HCT116 (cell line): ENCODE data around the gene EVI5L. TPM values are rescaled to one million over a fixed set of nuclear protein-coding genes. Genes with fewer than 3 reads are reported as not detected.

ENCODE experiments used
- ATAC-seq: fragments of 200-7000 bp; cut with Tn5 transposase; 2 replicates; pipeline ENCODE4 v1.9.1; 2020; ENCODE audit warnings: mild to moderate bottlenecking, moderate library complexity
- BruUV-seq: library from RNA; stranded (reverse); fragments of 400-500 nt; replicated peaks from 2 replicates; lab custom pipeline; 2021; lab: Mats Ljungman, UMichigan
- CTCF ChIA-PET: fragments of 300-600 bp; sonication (Branson Sonifier 250); formaldehyde crosslinking; loops from one replicate; lab custom pipeline; 2021; ENCODE audit warnings: antibody characterized with exemption; lab: Charles Lee
- POLR2A ChIA-PET: fragments of 300-600, 350-600 bp; sonication (Branson Sonifier 250); formaldehyde crosslinking; loops from one replicate; lab custom pipeline; 2021; ENCODE audit warnings: antibody characterized with exemption; lab: Charles Lee
- RAD21 ChIA-PET, 2 experiments: fragments of 300-600 bp; sonication (Branson Sonifier 250); formaldehyde crosslinking; loops; one replicate each; lab custom pipeline; 2023; ENCODE audit warnings: low total read pairs in 2 of 2; ENCODE audit not compliant: uncharacterized antibody in 2 of 2, unreplicated experiment in 2 of 2, low non-redundant PET in 1 of 2; lab: Charles Lee
- DNase-seq: peaks from one replicate; pipeline ENCODE4 v3.0.0-alpha.2; 2010; ENCODE audit warnings: low read depth, low spot score
- H2AFZ ChIP-seq: fragments of 200-600 bp; shearing (Covaris generic), sonication (generic); 2 replicates; pipeline ENCODE4 v1.6.1; 2017; ENCODE audit warnings: low read depth, mixed run types, mixed read lengths, antibody characterized with exemption, low read length; ENCODE audit not compliant: poor library complexity, severe bottlenecking
- H3K27ac ChIP-seq: 2 replicates; pipeline ENCODE4 v1.5.1; 2012; ENCODE audit warnings: low read depth, low read length
- H3K27me3 ChIP-seq: fragments of 200-600 bp; sonication (generic); 2 replicates; pipeline ENCODE4 v1.6.1; 2016; ENCODE audit warnings: mixed run types, low read length, mixed read lengths; ENCODE audit not compliant: insufficient read depth
- H3K36me3 ChIP-seq, 2 experiments: fragments of 200-500 bp in 1 of 2; fragments of 200-600 bp in 1 of 2; sonication (Bioruptor generic) in 1 of 2; sonication (generic) in 1 of 2; 2 replicates each; pipeline versions ENCODE4 v1.5.1 to v1.6.1; 2014 to 2016; ENCODE audit warnings: low read length in 2 of 2, inconsistent platforms in 1 of 2, mixed read lengths in 1 of 2, mixed run types in 1 of 2; ENCODE audit not compliant: insufficient read depth in 2 of 2, control insufficient read depth in 1 of 2
- H3K4me1 ChIP-seq, 2 experiments: fragments of 200-600 bp in 1 of 2; sonication (generic) in 1 of 2; 2 replicates each; pipeline versions ENCODE4 v1.5.1 to v1.6.1; 2012 to 2017; ENCODE audit warnings: low read length in 2 of 2, inconsistent platforms in 1 of 2, mild to moderate bottlenecking in 1 of 2, mixed read lengths in 1 of 2, mixed run types in 1 of 2, moderate library complexity in 1 of 2; ENCODE audit not compliant: insufficient read depth in 2 of 2, control insufficient read depth in 1 of 2
- H3K4me2 ChIP-seq: fragments of 200-600 bp; sonication (generic); 2 replicates; pipeline ENCODE4 v1.6.1; 2017; ENCODE audit warnings: mixed run types, low read length, mixed read lengths
- H3K4me3 ChIP-seq, 2 experiments: fragments of 200-600 bp in 1 of 2; sonication (generic) in 1 of 2; replicated peaks in 1 of 2; 2 replicates each; pipeline ENCODE4 v1.5.1; 2011 to 2016; ENCODE audit warnings: low read length in 2 of 2, control low read depth in 1 of 2, low read depth in 1 of 2, mild to moderate bottlenecking in 1 of 2, mixed read lengths in 1 of 2, mixed run types in 1 of 2
- H3K79me2 ChIP-seq: fragments of 200-600 bp; sonication (generic); 2 replicates; pipeline ENCODE4 v1.6.1; 2017; ENCODE audit warnings: mild to moderate bottlenecking, mixed run types, low read length, moderate library complexity, mixed read lengths; ENCODE audit not compliant: insufficient read depth
- H3K9ac ChIP-seq: fragments of 200-600 bp; sonication (generic); 2 replicates; pipeline ENCODE4 v1.6.1; 2016; ENCODE audit warnings: low read length, mixed read lengths
- H3K9me2 ChIP-seq: fragments of 200-600 bp; sonication (generic), shearing (Covaris generic); 2 replicates; pipeline ENCODE4 v1.6.1; 2017; ENCODE audit warnings: mixed run types, mild to moderate bottlenecking, moderate library complexity; ENCODE audit not compliant: insufficient read depth
- H3K9me3 ChIP-seq, 2 experiments: fragments of 200-500 bp in 1 of 2; fragments of 200-600 bp in 1 of 2; sonication (Bioruptor generic) in 1 of 2; sonication (generic) in 1 of 2; 2 replicates each; pipeline ENCODE4 v1.6.1; 2014 to 2017; ENCODE audit warnings: low read length in 2 of 2, mixed read lengths in 2 of 2, inconsistent platforms in 1 of 2, low read depth in 1 of 2, mild to moderate bottlenecking in 1 of 2, mixed run types in 1 of 2, moderate library complexity in 1 of 2; ENCODE audit not compliant: control insufficient read depth in 1 of 2, insufficient read depth in 1 of 2
- H4K20me1 ChIP-seq: fragments of 200-600 bp; sonication (generic), shearing (Covaris generic); 2 replicates; pipeline ENCODE4 v1.6.1; 2017; ENCODE audit warnings: mixed run types, mild to moderate bottlenecking, moderate library complexity; ENCODE audit not compliant: insufficient read depth
- CBX3 ChIP-seq: IDR thresholded peaks from 2 replicates; pipeline ENCODE4 v1.6.1; 2012; ENCODE audit warnings: low read depth
- EZH2 ChIP-seq: fragments of 200-600 bp; sonication (generic); IDR thresholded peaks from 2 replicates; pipeline ENCODE4 v1.6.1; 2017; ENCODE audit warnings: antibody characterized with exemption, mixed run types
- EZH2phosphoT487 ChIP-seq: fragments of 200-600 bp; IDR thresholded peaks from 2 replicates; pipeline ENCODE4 v1.6.1; 2018; ENCODE audit warnings: antibody characterized with exemption, borderline replicate concordance
- JUND ChIP-seq: IDR thresholded peaks from 2 replicates; pipeline ENCODE4 v1.6.1; 2012
- RAD21 ChIP-seq: IDR thresholded peaks from 2 replicates; pipeline ENCODE4 v1.6.1; 2012; ENCODE audit warnings: low read depth, mild to moderate bottlenecking
- SRF ChIP-seq: IDR thresholded peaks from 2 replicates; pipeline ENCODE4 v1.6.1; 2012; ENCODE audit warnings: low read depth
- TCF7L2 ChIP-seq: IDR thresholded peaks from 2 replicates; pipeline ENCODE4 v1.7.0; 2011; ENCODE audit warnings: borderline replicate concordance, inconsistent platforms; ENCODE audit not compliant: insufficient read depth, insufficient read length; ENCODE audit errors: extremely low read depth
- ZNF274 ChIP-seq: fragments of 200-500 bp; sonication (Bioruptor generic); IDR thresholded peaks from 2 replicates; pipeline ENCODE4 v1.6.1; 2014; ENCODE audit warnings: mild to moderate bottlenecking, low read depth, low read length, inconsistent platforms
- intact Hi-C: fragments of 100-400 bp; cut with micrococcal nuclease; formaldehyde crosslinking; loops from 2 replicates; pipeline ENCODE4 v1.10.0; 2022
- total RNA-seq: library from RNA; stranded (reverse); gene quantifications from one replicate; pipeline ENCODE4 v1.2.1, GENCODE V29; 2021; ENCODE audit not compliant: unreplicated experiment
- TF ChIP-seq, protein P1 (sequence below): IDR thresholded peaks from 2 replicates; pipeline ENCODE4 v1.6.1; 2012; ENCODE audit warnings: low read depth
- TF ChIP-seq, protein P2 (sequence below): IDR thresholded peaks from 2 replicates; pipeline ENCODE4 v1.6.1; 2012

Gene EVI5L
- total RNA-seq, 1 experiment from 2014 or later = 15.0 TPM

DNA sequence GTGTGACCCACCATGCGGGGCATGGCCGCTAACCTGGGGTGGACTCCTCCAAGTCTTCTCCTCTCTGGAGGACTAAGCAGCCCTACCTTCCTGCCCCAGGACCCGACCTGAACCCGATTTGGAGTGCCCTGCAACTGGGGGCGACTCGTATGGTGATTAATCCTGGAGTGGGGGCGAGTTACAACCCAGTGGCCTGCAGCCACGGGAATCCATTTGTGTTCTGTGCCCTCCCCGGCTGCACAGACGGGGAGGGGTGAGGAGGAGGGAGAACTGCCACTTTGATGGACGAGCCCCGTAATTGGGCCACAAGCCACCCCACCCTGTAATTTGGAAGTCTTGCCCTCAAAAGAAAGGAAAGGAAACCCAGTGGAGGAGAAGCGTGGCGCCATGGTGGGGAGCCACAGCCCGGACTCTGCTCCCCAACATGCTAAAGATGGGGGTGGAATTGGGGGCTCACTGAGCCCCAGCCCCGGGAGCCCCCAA is 26.1 kb downstream of the EVI5L start:
- peaks cover 11 to 23% of the 10 kb centered on the region in 2 experiments; a peak in 3 of 4 replicates for H3K4me1 ChIP-seq
- POLR2A ChIA-PET = no interaction called here
- intact Hi-C loops = no loop called here
- H3K27me3 ChIP-seq = no peaks in the 10 kb centered on the region
- H4K20me1 ChIP-seq = no peaks in the 10 kb centered on the region
- DNase-seq (no peak), ATAC-seq (no peak)
- H3K79me2 ChIP-seq = no peaks in the 10 kb centered on the region
- TF ChIP-seq, protein P1, sequence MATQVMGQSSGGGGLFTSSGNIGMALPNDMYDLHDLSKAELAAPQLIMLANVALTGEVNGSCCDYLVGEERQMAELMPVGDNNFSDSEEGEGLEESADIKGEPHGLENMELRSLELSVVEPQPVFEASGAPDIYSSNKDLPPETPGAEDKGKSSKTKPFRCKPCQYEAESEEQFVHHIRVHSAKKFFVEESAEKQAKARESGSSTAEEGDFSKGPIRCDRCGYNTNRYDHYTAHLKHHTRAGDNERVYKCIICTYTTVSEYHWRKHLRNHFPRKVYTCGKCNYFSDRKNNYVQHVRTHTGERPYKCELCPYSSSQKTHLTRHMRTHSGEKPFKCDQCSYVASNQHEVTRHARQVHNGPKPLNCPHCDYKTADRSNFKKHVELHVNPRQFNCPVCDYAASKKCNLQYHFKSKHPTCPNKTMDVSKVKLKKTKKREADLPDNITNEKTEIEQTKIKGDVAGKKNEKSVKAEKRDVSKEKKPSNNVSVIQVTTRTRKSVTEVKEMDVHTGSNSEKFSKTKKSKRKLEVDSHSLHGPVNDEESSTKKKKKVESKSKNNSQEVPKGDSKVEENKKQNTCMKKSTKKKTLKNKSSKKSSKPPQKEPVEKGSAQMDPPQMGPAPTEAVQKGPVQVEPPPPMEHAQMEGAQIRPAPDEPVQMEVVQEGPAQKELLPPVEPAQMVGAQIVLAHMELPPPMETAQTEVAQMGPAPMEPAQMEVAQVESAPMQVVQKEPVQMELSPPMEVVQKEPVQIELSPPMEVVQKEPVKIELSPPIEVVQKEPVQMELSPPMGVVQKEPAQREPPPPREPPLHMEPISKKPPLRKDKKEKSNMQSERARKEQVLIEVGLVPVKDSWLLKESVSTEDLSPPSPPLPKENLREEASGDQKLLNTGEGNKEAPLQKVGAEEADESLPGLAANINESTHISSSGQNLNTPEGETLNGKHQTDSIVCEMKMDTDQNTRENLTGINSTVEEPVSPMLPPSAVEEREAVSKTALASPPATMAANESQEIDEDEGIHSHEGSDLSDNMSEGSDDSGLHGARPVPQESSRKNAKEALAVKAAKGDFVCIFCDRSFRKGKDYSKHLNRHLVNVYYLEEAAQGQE = no peak
- no peak for TF ChIP-seq RAD21
- no peak for TF ChIP-seq EZH2
- TF ChIP-seq EZH2phosphoT487 = no peak
- TF ChIP-seq, protein P2, sequence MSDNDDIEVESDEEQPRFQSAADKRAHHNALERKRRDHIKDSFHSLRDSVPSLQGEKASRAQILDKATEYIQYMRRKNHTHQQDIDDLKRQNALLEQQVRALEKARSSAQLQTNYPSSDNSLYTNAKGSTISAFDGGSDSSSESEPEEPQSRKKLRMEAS = no peak
- no peak for TF ChIP-seq JUND
- no peak for TF ChIP-seq CBX3
- no peak for TF ChIP-seq SRF
- no peak for TF ChIP-seq ZNF274
- no peak for TF ChIP-seq TCF7L2
- TF ChIP-seq, all 23 proteins: peak for 0
- ChIA-PET RAD21 (no interaction called here), CTCF (no interaction called here)
- Histone ChIP-seq H3K36me3 (no peaks in the 10 kb centered on the region), H3K27ac (no peak overlapping the region), H3K4me3 (no peak overlapping the region), H3K9me3 (no peaks in the 10 kb centered on the region), H2AFZ (no peak overlapping the region), H3K9me2 (no peaks in the 10 kb centered on the region), H3K9ac (no peak overlapping the region), H3K4me2 (no peak overlapping the region)
- no TSS peak for BruUV-seq
